OCI-LY7 (cell line): Measurements from ENCODE around the gene OPTC.

Experiments
- CTCF ChIP-seq: fragments of 200-600 bp; sonication (generic); conservative IDR thresholded peaks from 2 replicates; pipeline ENCODE4 v1.5.1; 2014; ENCODE audit warnings: mild to moderate bottlenecking, antibody characterized with exemption, low read length, moderate library complexity, mixed read lengths
- EZH2phosphoT487 ChIP-seq: fragments of 200-600 bp; sonication (generic); IDR thresholded peaks from 2 replicates; pipeline ENCODE4 v1.6.1; 2018; ENCODE audit warnings: low read depth, borderline replicate concordance, mild to moderate bottlenecking, mixed run types, antibody characterized with exemption, low read length, moderate library complexity, mixed read lengths

DNA sequence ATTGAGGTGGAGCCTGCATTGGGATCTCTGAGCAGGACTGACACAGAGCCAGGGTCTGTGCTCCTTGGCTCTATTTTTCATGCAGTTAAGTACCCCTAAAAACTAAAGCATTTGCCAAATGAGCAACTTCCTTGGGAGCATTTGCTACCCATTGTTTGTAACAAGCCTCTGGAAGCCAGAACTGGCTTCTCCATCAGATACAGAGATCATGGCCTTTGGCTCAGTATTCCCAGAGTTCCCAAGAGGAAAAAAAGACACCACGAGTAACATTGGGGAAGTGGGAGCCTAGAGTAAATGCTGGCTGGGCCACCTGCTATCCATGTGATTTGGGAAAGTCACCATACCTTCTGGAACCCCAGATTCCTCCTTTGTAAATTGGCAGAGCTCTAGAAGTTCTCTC, 44.8 kb downstream of the OPTC start:
- no peak for TF ChIP-seq CTCF
- no peak for TF ChIP-seq EZH2phosphoT487
